Kidney capillary endothelial cell (primary cell): ENCODE data around the gene COX7A1.
"Not testable (repeated sequence)": the region's sequence is repeated elsewhere in the genome, so short reads cannot be mapped to it uniquely, and the experiment has no call there.

Source experiments
- DNase-seq: peaks from one replicate; pipeline ENCODE4 v3.0.0-alpha.2; 2018; ENCODE audit warnings: low spot score

The COX7A1 gene

GRCh38 chr19:36152352-36153091, at the start of gene COX7A1:
Gene COX7A1 (minus strand): TSS chr19:36152447. CDS start chr19:36152407, 40 bp downstream.
- DNase-seq: peak; percentile 48

GRCh38 chr19:36201684-36202083, 49.4 kb upstream of the COX7A1 start:
- no peak for DNase-seq

- DNase-seq: no peak
Observed at GRCh38 chr19:36198119-36198518, 45.9 kb upstream of the COX7A1 start.

GRCh38 chr19:36196249-36196648, 44.0 kb upstream of the COX7A1 start:
- DNase-seq: no peak

GRCh38 chr19:36186722-36187121, 34.5 kb upstream of the COX7A1 start:
- not testable (repeated sequence) for DNase-seq

GRCh38 chr19:36183245-36183628, 31.0 kb upstream of the COX7A1 start:
- no peak for DNase-seq

GRCh38 chr19:36182612-36183244, 30.5 kb upstream of the COX7A1 start:
- no peak for DNase-seq

GRCh38 chr19:36179077-36179476, 26.8 kb upstream of the COX7A1 start:
- not testable (repeated sequence) for DNase-seq

- DNase-seq: not testable (repeated sequence)
Observed at GRCh38 chr19:36173846-36174245, 21.6 kb upstream of the COX7A1 start.

- no peak for DNase-seq
Observed at GRCh38 chr19:36172852-36173251, 20.6 kb upstream of the COX7A1 start.

- DNase-seq: peak; percentile 41
Observed at GRCh38 chr19:36169084-36169760, 17.0 kb upstream of the COX7A1 start.

GRCh38 chr19:36163813-36164212, 11.6 kb upstream of the COX7A1 start:
- no peak for DNase-seq

GRCh38 chr19:36160821-36161596, 8.8 kb upstream of the COX7A1 start:
- no peak for DNase-seq

- DNase-seq: no peak
Observed at GRCh38 chr19:36153126-36153525, 879 bp upstream of the COX7A1 start.

GRCh38 chr19:36152019-36152351, 262 bp downstream of the COX7A1 start:
- DNase-seq: no peak

GRCh38 chr19:36151144-36152018, 866 bp downstream of the COX7A1 start:
- DNase-seq: peak; percentile 44

- DNase-seq: no peak
Observed at GRCh38 chr19:36150586-36150985, 1.7 kb downstream of the COX7A1 start.

GRCh38 chr19:36149673-36150406, 2.4 kb downstream of the COX7A1 start:
- no peak for DNase-seq

- no peak for DNase-seq
Observed at GRCh38 chr19:36144624-36145023, 7.6 kb downstream of the COX7A1 start.

- no peak for DNase-seq
Observed at GRCh38 chr19:36142496-36142895, 9.8 kb downstream of the COX7A1 start.

GRCh38 chr19:36142046-36142445, 10.2 kb downstream of the COX7A1 start:
- no peak for DNase-seq
